ENCODE results near the gene ITPRID1.

Gene ITPRID1

DNA sequence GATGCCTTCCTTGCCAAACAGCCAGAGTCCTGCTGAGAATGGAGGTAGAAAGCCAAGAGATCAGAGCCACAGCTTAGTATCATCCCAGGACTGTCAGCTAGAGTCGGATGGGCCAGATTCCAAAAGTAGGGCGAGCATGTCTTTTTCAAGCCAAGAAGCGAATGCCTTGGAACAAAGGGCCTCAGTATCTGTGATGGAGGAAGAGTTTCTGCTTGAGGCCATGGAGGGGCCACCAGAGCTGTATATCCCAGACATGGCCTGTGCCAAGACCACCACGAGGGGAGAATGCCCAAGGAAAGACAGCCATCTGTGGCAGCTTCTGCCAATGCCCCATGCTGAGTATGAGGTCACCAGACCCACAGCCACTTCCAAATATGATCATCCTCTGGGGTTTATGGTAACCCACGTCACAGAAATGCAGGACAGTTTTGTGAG, 128.8 kb downstream of the ITPRID1 start:
- no peak for DNase-seq

DNA sequence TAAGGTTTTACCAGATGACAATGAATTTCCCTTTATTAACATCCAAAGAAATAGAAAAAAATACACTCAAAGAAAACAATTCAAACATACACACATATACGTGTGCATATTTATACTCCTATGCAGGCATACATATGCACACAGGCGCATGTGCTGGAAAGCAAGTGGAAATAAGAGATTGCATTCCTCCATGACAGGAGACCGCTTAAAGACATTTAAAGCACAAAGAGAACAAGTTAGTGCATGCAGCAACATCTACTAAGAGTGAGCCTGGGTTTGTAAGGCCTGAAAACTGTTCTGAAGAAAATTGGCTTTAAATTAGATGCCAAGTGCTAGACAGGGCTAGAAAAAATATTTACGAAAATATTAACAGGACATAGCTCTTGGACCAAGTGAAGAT, 133.1 kb downstream of the ITPRID1 start:
- DNase-seq: no peak

DNA sequence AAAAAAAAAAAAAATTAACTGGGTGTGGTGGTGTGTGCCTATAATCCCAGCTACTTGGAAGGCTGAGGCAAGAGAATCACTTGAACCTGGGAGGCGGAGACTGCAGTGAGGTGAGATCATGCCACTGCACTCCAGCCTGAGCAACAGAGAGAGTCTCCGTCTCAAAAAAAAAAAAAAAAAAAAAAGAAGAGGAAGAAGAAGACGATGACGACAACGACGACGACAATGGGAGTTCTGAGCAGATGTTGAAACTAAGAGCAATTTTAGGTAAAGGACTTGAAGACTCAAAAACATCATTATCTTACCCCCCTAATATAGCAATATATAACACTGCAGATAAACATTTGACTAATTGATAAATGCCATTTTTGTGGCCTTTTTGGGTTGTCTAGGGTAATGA, 133.6 kb downstream of the ITPRID1 start:
- no peak for DNase-seq

- no peak for DNase-seq
Measured at GRCh38 chr7:31648288-31648687, 134.4 kb downstream of the ITPRID1 start.

DNA sequence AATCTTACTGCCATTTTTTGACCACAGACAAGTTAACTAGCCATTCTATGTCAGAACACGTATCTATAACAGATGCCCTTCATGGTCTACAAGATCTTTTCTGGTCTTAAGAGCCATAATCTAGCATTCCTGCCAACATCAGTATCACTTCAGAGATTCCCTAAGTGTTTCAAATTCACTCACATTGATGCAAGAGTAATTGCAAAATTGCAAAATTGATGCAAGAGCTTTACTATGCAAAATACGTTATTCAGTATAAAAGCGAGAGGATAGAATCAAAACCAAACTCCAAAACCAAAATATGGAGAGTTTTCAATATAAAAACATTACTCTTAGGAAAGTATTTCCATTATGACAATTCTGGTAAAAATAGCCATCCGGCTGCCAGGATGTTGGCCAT, 135.0 kb downstream of the ITPRID1 start:
- DNase-seq: no peak

DNA sequence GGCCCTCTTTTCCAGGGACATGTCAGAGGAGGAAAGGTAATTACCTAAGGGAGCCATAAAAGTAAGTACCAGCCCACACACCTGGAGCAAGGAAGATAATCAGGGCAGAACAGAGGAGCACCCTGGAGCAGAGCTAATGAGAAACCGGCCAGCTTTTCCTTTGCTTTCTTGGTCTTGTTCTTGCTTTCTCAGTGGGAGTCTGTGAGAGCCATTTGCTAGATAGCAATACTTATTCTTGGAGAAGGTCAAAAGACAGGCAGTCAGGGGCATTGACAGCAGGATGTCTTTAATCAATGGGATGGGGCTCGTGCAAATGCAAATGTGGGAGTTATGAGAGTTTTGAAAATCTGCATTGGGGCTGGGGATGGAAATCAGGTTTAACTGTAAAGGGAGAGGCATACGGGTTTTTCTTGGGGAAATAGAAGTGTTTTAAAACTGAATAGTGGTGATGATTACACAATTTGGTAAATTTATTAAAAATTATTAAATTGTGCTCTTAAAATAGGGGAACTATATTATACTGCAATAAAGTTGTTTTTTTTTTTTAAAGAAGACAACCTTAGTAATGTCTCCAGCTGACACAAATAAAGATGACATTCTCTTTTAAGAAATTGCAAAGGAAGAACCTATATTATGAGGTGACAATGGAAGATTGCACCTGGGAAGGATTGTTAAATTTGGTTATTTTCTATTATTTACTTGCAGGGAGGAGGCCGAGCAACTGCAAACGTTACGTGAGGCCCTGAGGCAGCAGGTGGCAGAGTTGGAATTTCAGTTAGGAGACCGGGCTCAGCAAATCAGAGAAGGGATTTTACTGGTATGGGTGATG, 137.6 kb downstream of the ITPRID1 start:
- no peak for DNase-seq

GRCh38 chr7:31652063-31652326, 138.1 kb downstream of the ITPRID1 start:
- no peak for DNase-seq

DNA sequence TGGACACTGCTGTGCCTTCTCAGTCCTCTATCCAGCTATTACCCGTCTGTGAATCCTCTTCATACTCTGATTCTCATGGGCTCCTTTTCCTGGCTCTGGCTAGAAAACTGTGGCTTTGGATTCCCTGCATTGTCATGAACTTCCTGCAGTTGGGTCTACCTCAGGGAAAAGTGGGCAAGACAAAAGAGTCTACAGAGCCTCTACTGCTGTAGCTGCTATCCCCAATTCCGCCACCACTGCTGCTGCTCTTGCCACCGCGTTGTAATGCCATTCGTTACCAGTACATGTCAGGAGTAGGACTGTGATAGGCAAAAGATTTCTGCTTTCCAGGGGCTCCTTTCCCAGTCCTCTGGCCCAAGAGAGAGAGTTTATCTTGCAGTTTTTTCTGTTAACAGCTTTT, 149.2 kb downstream of the ITPRID1 start:
- DNase-seq: no peak

GRCh38 chr7:31664890-31665289, 151.0 kb downstream of the ITPRID1 start:
- DNase-seq: no peak

DNA sequence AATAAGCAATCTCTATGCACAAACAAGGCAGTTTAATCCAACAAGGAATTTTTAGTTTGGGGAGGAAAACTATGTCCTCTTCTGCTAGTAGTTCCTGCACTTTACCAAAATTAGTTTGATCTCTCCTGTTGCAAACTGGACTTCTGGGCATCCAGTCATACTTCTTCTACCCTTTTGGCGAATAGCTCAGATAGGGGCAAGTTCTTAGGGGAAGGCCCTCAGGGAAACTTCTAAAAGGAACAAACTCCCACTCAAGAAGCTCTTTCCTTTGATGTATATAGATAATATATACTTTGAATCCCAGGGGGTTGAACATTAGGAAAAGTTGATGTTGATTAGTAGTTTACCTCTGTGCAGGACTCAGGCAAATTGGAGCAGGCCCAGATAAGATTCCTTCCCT, 151.7 kb downstream of the ITPRID1 start:
- no peak for DNase-seq

DNA sequence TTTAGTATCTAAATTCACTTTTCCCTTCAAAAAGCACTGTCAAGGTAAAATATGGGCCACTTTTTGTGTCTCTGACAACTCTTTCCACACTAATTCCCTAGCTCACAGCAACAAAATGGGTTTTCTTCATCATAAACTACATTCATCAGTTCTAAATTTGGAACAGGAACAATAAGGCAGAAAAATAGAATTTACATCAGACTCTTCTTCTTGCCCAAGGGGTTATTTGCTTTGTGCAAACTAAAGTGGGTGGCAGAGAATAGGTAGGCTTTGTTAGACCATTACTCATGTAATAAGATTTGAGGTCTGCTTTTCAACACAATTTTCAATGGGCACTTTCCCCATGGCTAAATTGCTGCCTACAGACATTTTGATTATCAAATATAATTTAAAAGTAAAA, 155.6 kb downstream of the ITPRID1 start:
- no peak for DNase-seq

GRCh38 chr7:31679574-31680305, 165.8 kb downstream of the ITPRID1 start:
- no peak for DNase-seq

DNA sequence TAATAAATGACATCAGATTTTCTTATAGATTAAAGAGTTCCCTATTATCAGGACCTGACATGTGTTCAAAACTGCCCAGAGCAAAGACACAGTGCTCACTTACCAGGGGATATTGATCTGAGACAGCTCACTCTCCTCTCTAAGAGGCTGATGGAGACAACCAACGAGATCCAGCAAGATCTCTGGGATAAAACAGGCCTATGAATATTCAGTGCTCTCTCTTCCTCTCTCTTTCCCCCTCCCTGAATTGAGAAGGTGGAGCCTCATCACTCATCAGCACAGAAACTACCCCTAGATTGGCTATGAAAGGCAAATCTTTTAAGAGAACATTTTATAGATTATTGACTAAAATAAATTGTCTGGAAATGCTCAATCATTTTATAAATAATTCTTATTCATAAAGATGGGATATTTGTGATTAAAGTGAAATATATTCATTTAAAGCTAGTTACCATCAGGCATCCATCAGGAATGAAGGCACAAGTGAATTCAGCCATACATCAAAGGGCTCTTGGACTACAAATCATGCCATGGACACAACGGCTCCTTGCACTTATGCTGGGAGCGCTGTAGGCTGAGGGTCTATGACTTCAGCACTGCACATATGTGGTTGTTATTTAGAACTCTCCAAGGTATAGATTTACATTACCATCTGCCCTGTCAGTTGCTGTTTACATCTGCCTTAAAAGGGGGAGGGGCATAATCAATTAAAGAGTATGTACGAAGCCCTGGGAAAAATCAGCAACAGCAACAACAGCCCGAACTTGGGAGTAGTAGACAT, 169.7 kb downstream of the ITPRID1 start:
- DNase-seq: no peak

DNA sequence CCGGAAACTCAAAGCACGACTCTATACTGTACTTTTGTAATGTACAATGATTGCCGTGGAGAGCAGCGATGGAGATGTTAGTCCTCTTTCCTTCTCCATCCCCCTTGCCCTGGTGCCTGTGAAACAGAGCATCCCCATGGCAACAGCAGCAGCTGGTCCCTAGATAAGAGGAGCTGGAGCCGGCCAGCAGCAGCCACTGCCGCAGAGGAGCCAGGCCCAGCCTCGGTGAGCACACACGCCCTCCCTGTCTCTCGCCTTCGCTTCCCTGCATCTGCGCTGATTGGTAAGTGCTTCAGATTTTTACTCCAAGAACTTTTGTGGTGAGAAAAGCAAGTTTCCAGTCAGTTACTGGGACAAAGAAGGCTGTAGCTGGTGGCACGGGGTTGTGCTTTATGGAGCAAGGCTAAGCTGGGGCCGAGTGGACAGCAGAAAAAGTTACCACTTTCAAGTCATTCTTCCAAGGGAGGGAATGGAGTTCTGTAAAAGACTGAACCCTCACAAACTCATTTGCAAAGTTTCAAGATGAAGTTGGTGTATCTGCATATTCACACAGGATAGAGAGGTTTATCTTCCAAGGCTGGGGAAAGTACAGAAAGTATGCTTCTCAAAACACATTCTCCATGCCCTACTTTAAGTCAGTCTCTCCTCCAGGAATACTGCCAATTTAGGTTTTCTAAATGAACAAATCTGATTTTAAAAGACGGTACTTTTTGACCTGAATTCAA, 173.3 kb downstream of the ITPRID1 start, which contains the start of gene PPP1R17:
PPP1R17 (plus strand) TSS at position 192 of the 725 bp plus-strand sequence. CDS start 5,227 bp downstream, outside the sequence.
- DNase-seq: no peak

DNA sequence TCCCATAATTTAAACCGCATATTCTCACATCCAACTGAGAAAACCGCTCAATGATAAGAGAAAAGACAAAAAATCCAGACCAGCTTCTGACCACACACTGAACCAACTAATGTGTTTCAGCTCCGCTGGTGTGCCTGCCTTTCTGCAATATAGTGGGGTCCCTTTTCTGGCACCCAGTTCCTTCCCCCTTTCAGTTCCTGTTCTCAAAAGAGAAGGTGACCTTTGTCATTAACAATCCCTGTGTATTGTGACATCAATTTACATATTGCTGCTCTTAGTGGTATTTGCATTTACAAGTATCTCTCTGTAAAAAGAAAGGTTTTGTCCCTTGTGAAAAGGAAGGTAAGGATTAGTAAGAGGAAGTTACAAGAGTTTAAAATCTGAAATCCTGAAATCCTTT, 174.5 kb downstream of the ITPRID1 start:
- DNase-seq: no peak

GRCh38 chr7:31688996-31689395, 175.1 kb downstream of the ITPRID1 start:
- DNase-seq: no peak

DNA sequence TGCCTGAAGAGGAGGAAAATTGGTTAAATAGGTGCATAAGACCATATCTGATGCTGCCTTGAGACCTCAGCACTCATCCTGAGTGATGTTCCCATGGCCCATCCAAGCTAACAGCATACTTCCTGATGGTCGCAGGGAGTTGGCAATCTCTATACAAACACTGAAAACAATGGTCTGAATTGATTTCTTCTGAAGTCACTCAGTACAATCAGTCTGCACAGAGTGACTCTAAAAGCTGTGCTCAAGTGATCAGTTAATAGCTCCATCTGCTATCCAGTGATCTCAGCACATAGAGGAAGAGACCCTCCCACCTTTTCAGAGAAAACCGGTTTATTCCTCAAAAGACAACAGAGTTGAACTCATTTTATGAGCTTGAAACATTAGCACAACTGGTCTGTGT, 177.0 kb downstream of the ITPRID1 start:
- DNase-seq: no peak

DNA sequence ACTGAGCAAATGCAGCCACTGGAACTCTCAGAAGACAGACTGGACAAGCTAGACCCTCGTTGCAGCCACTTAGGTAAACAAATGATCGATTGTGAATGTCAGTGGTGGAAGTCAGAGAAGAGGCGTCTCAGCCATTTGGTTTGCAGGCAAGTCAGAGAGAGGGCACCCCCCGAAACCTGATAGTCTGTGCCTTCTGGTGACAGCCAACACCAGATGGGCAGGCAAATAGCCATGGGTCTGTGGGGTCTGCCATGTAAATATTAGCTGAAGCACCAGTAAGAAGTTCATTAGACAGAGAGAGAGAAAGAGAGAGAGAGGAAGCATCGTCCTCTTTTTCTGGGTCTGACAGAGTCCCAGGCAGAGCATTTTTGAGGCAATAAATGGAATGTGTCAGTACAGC, 178.6 kb downstream of the ITPRID1 start:
- no peak for DNase-seq

DNA sequence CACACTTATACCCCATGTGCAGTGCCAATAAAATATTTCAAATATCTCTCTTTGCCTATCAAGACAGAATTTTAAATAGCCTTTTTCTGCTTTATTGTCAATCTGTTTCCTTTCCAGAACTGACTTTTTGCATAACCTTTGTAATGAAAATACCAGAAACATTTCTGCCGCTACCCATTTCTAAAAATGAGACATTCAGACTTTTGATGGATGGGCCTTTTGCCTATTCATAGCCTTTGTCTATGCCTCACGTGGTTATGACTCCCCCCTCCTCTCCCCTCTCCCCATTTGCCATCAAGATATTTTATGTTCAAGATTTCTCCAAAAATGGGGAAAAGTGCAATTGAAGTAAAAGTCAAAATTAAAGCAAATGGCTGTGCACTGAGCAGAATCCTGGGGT, 179.0 kb downstream of the ITPRID1 start:
- DNase-seq: no peak

DNA sequence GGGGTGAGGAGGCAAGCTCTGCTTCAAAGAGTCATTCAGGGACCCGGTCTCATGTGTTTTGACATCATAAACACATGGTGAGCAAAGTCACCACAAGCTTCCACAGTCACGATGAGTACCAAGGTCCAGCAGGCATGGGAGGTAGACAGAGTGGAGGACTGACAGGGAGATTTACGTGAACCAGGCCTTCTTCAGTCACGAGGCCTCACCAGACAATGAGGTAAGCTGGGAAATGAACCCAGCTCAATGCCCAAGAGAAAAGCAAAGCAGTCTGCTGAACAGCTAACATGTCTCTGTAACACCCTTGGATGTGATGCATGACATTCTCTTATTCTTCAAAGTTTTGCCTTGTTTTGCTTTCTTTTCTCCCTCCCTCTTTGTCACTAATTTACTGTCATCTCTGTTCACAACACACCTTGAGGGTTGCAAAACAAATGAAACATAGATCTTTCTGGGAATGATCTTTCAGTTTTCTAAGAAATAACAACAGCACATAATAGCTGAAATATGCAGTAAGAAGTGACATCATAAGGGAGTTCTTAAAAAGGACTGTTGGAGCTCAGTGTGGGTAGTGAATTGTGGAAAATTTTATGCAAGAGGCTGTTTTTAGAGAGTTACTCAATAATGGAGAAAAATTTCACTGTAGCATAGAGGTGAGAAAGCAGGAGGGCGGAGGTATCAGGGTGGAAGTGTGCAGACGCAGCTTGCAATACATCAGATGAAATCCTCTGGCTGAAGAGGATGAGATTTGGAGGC, 182.1 kb downstream of the ITPRID1 start:
- no peak for DNase-seq

DNA sequence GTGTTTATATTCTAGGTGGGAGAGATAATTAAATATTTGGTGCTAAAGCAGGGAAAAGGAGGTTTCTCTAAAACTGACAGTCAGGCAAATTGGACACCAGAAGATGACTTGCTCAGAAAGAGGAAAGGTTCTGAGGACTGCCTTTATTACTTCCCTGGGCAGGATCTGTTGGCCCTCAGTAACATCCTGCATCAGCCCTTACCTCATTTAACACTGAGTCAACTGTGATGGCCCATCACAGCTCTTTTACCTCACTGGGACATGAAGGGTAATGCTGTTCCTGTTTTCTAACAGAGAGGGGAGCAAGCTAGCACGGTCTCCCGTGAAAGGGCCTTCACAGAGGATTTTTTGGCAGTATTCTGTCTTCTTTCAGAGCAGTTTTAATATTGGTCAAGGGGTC, 185.2 kb downstream of the ITPRID1 start:
- DNase-seq: no peak

GRCh38 chr7:31702354-31702753, 188.5 kb downstream of the ITPRID1 start:
- DNase-seq: no peak

Data from activated CD8-positive, alpha-beta memory T cell treated with anti-CD3 and anti-CD28 coated beads for 24 hours (primary cell).